Neural cell (in vitro differentiated cells): ENCODE data around the gene ACTR6. TPM values are rescaled to one million over a fixed set of nuclear protein-coding genes. Genes with fewer than 3 reads are reported as not detected.

Source experiments
- H2AFZ ChIP-seq: fragments of 200-600, 300-800 bp; sonication (generic), shearing (Covaris generic); 2 replicates; pipeline ENCODE4 v1.6.0; 2014; ENCODE audit warnings: low read depth, mild to moderate bottlenecking, antibody characterized with exemption, low read length, moderate library complexity
- H3F3A ChIP-seq: fragments of 200-600 bp; shearing (Covaris generic); 2 replicates; pipeline ENCODE4 v1.6.1; 2016; ENCODE audit warnings: mild to moderate bottlenecking, moderate library complexity, mixed read lengths, antibody characterized with exemption, low read length; ENCODE audit not compliant: insufficient read depth, poor library complexity, severe bottlenecking
- H3K27ac ChIP-seq: fragments of 200-600, 300-800 bp; sonication (generic), shearing (Covaris generic); 2 replicates; pipeline ENCODE4 v1.5.1; 2014; ENCODE audit warnings: mild to moderate bottlenecking, low read length, moderate library complexity
- H3K27me3 ChIP-seq: fragments of 300-800, 200-600 bp; sonication (generic), shearing (Covaris generic); 2 replicates; pipeline ENCODE4 v1.6.0; 2014; ENCODE audit warnings: mild to moderate bottlenecking, low read depth, low read length, moderate library complexity; ENCODE audit not compliant: insufficient read depth
- H3K36me3 ChIP-seq: fragments of 300-800, 200-600 bp; sonication (generic), shearing (Covaris generic); 2 replicates; pipeline ENCODE4 v1.5.1; 2014; ENCODE audit warnings: mild to moderate bottlenecking, antibody characterized with exemption, low read length, moderate library complexity; ENCODE audit not compliant: insufficient read depth
- H3K4me2 ChIP-seq: fragments of 300-800, 200-600 bp; sonication (generic), shearing (Covaris generic); 2 replicates; pipeline ENCODE4 v1.6.0; 2014; ENCODE audit warnings: mild to moderate bottlenecking, low read length
- H3K4me3 ChIP-seq: fragments of 300-800, 200-600 bp; sonication (generic), shearing (Covaris generic); 2 replicates; pipeline ENCODE4 v1.5.1; 2014; ENCODE audit warnings: mild to moderate bottlenecking, low read length, moderate library complexity
- H3K79me2 ChIP-seq: fragments of 200-600 bp; shearing (Covaris generic); replicated peaks from 2 replicates; pipeline ENCODE4 v1.6.0; 2014; ENCODE audit warnings: mild to moderate bottlenecking, low read length, moderate library complexity; ENCODE audit not compliant: insufficient read depth
- H3K9ac ChIP-seq: fragments of 300-800, 200-600 bp; sonication (generic), shearing (Covaris generic); 2 replicates; pipeline ENCODE4 v1.6.1; 2016; ENCODE audit warnings: mild to moderate bottlenecking, low read length, mixed read lengths
- H3K9me2 ChIP-seq: fragments of 200-600 bp; shearing (Covaris generic); 2 replicates; pipeline ENCODE4 v1.6.1; 2016; ENCODE audit warnings: mild to moderate bottlenecking, low read length, mixed read lengths; ENCODE audit not compliant: insufficient read depth
- H3K9me3 ChIP-seq: fragments of 200-600, 300-800 bp; sonication (generic), shearing (Covaris generic); 2 replicates; pipeline ENCODE4 v1.6.1; 2016; ENCODE audit warnings: mild to moderate bottlenecking, mixed run types, low read length, moderate library complexity, mixed read lengths
- H4K20me1 ChIP-seq: fragments of 200-600 bp; shearing (Covaris generic); 2 replicates; pipeline ENCODE4 v1.6.1; 2016; ENCODE audit warnings: mild to moderate bottlenecking, mixed run types; ENCODE audit not compliant: insufficient read depth
- EP300 ChIP-seq: fragments of 450-650 bp; conservative IDR thresholded peaks from 2 replicates; pipeline ENCODE4 v1.6.1; 2014; ENCODE audit warnings: antibody characterized with exemption, mild to moderate bottlenecking, moderate library complexity; ENCODE audit not compliant: poor library complexity, severe bottlenecking
- EZH2 ChIP-seq: fragments of 200-600, 300-800 bp; shearing (Covaris generic), sonication (generic); IDR thresholded peaks from 2 replicates; pipeline ENCODE4 v1.6.1; 2014; ENCODE audit warnings: antibody characterized with exemption, low read length, borderline replicate concordance, mild to moderate bottlenecking; ENCODE audit not compliant: insufficient read depth, poor library complexity, severe bottlenecking
- MXI1 ChIP-seq: fragments of 450-650 bp; conservative IDR thresholded peaks from 2 replicates; pipeline ENCODE4 v1.6.1; 2014; ENCODE audit warnings: antibody characterized with exemption, mild to moderate bottlenecking; ENCODE audit not compliant: poor library complexity, severe bottlenecking
- POLR2AphosphoS5 ChIP-seq: IDR thresholded peaks from 2 replicates; pipeline ENCODE4 v1.6.1; 2012
- RAD21 ChIP-seq: fragments of 450-650 bp; conservative IDR thresholded peaks from 2 replicates; pipeline ENCODE4 v1.6.1; 2014; ENCODE audit warnings: antibody characterized with exemption, mild to moderate bottlenecking, moderate library complexity
- SMC3 ChIP-seq: fragments of 450-650 bp; conservative IDR thresholded peaks from 2 replicates; pipeline ENCODE4 v1.6.1; 2014; ENCODE audit warnings: antibody characterized with exemption, mild to moderate bottlenecking, moderate library complexity; ENCODE audit not compliant: poor library complexity
- TAF1 ChIP-seq: IDR thresholded peaks from 2 replicates; pipeline ENCODE4 v1.6.1; 2012; ENCODE audit warnings: low read depth
- polyA plus RNA-seq: library from polyadenylated mRNA; depleted of rRNA; stranded (reverse); fragments of >200 nt; gene quantifications from 2 replicates; pipeline ENCODE4 v1.2.3, GENCODE V29; 2014
- TF ChIP-seq, protein P1 (sequence below): IDR thresholded peaks from 2 replicates; pipeline ENCODE4 v1.6.1; 2012; ENCODE audit warnings: borderline replicate concordance
- TF ChIP-seq, protein P2 (sequence below): fragments of 450-650 bp; IDR thresholded peaks from 2 replicates; pipeline ENCODE4 v1.5.1; 2014; ENCODE audit warnings: antibody characterized with exemption, mild to moderate bottlenecking, moderate library complexity; ENCODE audit not compliant: poor library complexity, severe bottlenecking

The ACTR6 gene
- polyA plus RNA-seq, 1 donor from 2014 or later = 128 TPM

DNA sequence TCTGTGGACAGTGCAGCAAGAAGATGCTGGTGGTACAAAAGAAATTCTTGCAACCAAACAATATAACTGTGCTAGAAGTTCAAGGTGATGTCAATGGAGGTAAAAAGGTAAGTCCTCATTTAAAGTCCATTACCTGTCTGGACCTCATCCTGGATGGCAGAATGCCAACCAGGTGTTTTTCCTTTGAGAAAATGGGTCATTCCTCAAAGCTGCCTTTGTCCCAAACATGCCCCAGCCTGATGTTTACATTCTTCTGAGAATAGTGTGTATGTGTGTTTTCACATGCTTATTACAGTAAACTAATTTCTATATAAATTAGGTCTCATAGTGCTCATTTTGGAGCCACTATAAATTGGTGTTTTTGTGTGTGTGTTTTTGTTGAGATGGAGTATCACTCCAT is 24.9 kb downstream of the ACTR6 start:
- TF ChIP-seq SMC3 (no peak), RAD21 (no peak), EZH2 (no peak), MXI1 (no peak), POLR2AphosphoS5 (no peak), EP300 (no peak), TAF1 (no peak)
- TF ChIP-seq, protein P1, sequence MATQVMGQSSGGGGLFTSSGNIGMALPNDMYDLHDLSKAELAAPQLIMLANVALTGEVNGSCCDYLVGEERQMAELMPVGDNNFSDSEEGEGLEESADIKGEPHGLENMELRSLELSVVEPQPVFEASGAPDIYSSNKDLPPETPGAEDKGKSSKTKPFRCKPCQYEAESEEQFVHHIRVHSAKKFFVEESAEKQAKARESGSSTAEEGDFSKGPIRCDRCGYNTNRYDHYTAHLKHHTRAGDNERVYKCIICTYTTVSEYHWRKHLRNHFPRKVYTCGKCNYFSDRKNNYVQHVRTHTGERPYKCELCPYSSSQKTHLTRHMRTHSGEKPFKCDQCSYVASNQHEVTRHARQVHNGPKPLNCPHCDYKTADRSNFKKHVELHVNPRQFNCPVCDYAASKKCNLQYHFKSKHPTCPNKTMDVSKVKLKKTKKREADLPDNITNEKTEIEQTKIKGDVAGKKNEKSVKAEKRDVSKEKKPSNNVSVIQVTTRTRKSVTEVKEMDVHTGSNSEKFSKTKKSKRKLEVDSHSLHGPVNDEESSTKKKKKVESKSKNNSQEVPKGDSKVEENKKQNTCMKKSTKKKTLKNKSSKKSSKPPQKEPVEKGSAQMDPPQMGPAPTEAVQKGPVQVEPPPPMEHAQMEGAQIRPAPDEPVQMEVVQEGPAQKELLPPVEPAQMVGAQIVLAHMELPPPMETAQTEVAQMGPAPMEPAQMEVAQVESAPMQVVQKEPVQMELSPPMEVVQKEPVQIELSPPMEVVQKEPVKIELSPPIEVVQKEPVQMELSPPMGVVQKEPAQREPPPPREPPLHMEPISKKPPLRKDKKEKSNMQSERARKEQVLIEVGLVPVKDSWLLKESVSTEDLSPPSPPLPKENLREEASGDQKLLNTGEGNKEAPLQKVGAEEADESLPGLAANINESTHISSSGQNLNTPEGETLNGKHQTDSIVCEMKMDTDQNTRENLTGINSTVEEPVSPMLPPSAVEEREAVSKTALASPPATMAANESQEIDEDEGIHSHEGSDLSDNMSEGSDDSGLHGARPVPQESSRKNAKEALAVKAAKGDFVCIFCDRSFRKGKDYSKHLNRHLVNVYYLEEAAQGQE = no peak
- TF ChIP-seq, protein P2, sequence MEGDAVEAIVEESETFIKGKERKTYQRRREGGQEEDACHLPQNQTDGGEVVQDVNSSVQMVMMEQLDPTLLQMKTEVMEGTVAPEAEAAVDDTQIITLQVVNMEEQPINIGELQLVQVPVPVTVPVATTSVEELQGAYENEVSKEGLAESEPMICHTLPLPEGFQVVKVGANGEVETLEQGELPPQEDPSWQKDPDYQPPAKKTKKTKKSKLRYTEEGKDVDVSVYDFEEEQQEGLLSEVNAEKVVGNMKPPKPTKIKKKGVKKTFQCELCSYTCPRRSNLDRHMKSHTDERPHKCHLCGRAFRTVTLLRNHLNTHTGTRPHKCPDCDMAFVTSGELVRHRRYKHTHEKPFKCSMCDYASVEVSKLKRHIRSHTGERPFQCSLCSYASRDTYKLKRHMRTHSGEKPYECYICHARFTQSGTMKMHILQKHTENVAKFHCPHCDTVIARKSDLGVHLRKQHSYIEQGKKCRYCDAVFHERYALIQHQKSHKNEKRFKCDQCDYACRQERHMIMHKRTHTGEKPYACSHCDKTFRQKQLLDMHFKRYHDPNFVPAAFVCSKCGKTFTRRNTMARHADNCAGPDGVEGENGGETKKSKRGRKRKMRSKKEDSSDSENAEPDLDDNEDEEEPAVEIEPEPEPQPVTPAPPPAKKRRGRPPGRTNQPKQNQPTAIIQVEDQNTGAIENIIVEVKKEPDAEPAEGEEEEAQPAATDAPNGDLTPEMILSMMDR = no peak
- no peaks in the 10 kb centered on the region for H4K20me1 ChIP-seq
- no peaks in the 10 kb centered on the region for H3K9me2 ChIP-seq
- no peak overlapping the region for H3K9ac ChIP-seq
- H2AFZ ChIP-seq = no peak overlapping the region
- H3K27me3 ChIP-seq = no peaks in the 10 kb centered on the region
- no peaks in the 10 kb centered on the region for H3K9me3 ChIP-seq
- H3K4me2 ChIP-seq = no peak overlapping the region
- H3K79me2 ChIP-seq = no peaks in the 10 kb centered on the region
- no peak overlapping the region for H3K27ac ChIP-seq
- no peaks in the 10 kb centered on the region for H3K36me3 ChIP-seq
- H3K4me3 ChIP-seq = no peak overlapping the region
- H3F3A ChIP-seq = no peaks in the 10 kb centered on the region

DNA sequence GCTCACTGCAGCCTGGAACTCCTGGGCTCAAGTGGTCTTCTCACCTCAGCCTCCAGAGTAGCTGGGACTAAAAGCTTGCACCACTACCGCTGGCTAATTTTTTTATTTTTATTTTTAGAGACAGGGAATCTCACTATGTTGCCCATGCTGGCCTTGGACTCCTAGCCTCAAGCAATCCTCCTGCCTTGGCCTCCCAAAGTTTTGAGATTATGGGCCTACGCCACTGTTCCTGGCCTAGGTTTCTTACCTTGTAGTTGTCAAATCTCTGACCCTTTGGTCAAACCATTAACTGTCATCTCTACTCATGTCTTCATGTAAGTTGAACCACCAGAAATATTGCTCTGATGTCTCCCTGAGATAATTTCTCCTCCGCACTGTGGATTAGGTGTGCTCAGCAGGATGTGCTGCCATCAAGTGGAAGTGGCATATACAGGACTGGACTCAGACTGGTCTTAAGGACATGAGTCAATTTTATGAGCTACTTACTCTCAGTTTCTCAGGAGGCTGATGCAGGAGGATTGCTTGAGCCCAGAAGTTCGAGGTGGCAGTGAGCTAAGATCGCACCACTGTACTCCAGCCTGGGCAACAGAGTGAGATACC is 28.5 kb downstream of the ACTR6 start:
- TF ChIP-seq, protein P2 = no peak
- no peak for TF ChIP-seq POLR2AphosphoS5
- no peak for TF ChIP-seq TAF1
- no peaks in the 10 kb centered on the region for H3K36me3 ChIP-seq
- no peak overlapping the region for H3K27ac ChIP-seq

More for the DNA sequence above, 28.5 kb downstream of the ACTR6 start:
- Histone ChIP-seq H3K27me3 (no peaks in the 10 kb centered on the region), H3F3A (no peaks in the 10 kb centered on the region), H3K9me3 (no peaks in the 10 kb centered on the region), H3K9ac (no peak overlapping the region), H2AFZ (no peak overlapping the region), H3K79me2 (no peaks in the 10 kb centered on the region), H4K20me1 (no peaks in the 10 kb centered on the region), H3K4me3 (no peak overlapping the region), H3K9me2 (no peaks in the 10 kb centered on the region), H3K4me2 (no peak overlapping the region)
